Activated T-cell treated with anti-CD3 and anti-CD28 coated beads for 1 hour (primary cell): Measurements from ENCODE around the gene PYDC1.
"Not testable (repeated sequence)": the region's sequence is repeated elsewhere in the genome, so short reads cannot be mapped to it uniquely, and the experiment has no call there.

Experiments used
- DNase-seq: peaks from one replicate; pipeline ENCODE4 v3.0.0-alpha.2; 2020; ENCODE audit warnings: low read depth

PYDC1 gene

GRCh38 chr16:31216422-31217135, at the start of gene PYDC1:
PYDC1 (minus strand) TSS chr16:31217135; CDS start chr16:31217028, 107 bp downstream.
- no peak for DNase-seq

GRCh38 chr16:31265329-31266245, 48.7 kb upstream of the PYDC1 start:
- DNase-seq, result peak; percentile 33

DNA sequence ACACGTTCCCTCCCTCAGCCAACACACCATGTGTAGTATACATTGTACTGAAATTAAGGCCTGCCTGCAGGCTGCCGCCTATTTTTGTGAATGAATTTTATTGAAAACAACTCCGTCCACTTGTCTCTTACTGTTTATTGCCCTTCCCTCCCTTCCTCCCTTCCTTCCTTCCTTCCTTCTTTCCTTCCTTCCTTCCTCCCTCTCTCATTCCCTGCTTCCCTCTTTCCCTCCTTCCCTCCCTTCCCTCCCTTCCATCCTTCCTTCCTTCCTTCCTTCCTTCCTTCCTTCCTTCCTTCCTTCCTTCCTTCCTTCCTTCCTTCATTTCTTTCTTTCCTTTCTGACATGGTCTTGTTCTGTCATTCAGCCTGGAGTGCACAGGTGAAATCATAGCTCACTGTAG, 45.1 kb upstream of the PYDC1 start:
- DNase-seq, result no peak

DNA sequence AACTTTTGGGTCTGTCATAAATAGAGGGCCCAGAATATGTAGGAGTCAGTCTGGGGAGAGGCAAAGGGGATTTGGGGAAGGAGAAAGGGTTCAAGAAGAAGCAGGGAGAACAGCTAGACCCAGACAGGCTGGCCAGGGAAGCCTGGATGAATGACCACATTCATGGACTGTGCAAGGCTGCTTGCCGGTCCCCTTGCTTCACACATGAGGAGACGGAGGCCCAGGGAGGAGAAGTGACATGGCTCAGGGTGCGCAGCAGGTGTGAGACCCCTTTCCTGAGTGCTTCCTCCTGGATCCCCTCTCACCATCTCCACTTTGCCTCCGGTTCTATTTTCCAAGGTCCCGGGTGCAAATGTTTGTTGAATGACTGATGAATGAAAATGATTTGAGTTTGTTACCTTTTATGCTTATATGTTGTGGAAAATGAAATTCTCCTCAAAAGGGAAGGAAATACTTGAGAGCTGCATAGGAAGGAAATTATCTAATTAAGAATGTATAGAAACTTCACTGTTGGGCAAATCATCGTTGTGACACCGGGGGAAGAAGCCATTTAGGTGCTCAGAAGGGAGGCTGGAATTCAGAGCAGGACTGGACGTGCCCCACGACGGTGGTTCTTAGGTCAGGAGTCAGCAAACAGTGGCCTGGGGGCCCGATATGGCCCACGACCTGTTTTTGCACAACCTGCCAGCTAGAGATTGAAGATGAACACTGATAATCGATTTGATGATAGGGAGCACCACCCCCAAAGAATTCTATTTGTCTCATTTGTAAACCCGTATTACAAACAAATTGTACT, 43.4 kb upstream of the PYDC1 start:
- DNase-seq, result no peak

DNA sequence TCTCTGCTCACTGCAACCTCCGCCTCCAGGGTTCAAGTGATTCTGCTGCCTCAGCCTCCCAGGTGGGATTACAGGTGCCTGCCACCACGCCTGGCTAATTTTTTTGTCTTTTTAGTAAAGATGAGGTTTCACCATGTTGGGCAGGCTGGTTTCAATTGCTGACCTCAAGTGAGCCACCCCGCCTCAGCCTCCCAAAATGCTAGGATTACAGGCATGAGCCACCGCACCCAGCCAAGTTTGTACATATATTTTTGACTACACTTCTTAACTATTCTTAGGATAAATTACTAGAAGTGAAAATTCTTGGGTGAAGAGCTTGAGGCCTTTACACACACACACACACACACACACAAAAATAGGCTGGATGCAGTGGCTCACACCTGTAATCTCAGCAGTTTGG, 41.4 kb upstream of the PYDC1 start:
- DNase-seq, result no peak

DNA sequence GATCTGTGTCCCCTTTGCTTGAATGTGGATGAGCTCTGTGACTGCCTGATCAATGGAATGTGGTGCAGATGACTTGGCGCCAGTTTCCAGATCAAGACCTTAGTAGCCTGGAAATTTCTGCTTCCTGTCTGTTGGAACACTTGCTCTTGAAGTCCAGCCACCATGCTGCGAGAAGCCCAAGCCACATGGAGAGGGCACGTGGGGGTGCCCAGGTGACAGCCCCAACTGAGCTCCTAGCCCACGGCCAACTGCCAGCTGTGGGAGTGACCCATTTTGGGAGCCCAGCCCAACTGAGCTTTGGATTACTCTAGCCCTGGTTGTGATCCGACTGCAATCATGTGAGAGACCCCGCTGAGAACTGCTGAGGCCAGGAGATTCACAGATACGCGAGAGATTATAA, 39.5 kb upstream of the PYDC1 start:
- DNase-seq, result no peak

GRCh38 chr16:31253642-31254045, 36.7 kb upstream of the PYDC1 start:
- DNase-seq, result no peak

DNA sequence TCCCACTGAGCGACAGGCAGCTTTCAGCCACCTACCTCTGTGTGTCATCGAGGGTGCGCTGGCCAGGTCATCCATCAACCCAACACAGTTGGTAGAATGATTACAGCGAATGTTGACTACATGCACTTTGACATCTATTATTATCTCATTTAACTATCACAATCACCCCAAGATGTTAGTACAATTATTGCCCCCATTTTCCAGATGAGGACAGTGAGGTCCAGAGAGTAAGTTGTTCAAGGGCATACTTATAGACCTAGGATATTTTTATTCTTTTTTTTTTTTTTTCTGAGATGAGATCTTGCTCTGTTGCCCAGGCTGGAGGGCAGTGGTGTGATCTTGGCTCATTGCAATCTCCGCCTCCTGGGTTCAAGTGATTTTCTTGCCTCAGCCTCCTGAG, 34.5 kb upstream of the PYDC1 start:
- DNase-seq, result no peak

DNA sequence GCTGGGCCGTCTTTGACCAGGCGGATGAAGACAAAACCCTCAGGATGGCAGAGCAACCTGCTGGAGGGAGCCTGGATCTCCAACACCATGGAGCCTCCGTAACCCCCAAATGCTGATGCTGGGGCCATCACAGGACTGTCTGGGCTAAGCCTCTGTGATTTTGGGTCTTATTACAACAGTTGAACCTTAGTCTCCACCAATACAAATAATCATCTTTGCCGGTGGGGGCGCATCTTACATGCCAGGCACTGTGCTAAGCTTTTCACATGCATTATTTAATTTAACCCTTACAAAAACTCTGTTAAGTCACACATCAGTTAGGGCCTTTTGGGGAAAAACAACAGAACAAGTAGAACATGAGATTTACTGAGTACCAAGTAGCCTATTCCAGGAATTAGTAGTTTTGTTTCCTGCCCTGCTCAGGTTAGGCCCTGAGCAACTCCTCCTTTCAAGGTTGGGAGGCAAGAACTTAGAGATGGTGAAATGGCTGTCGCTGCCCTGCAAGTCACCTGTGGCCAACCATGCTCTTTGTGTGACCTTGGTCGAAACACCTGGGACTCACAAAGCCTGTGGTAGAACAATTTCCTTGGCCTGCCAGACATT, 33.9 kb upstream of the PYDC1 start:
- DNase-seq, result no peak

DNA sequence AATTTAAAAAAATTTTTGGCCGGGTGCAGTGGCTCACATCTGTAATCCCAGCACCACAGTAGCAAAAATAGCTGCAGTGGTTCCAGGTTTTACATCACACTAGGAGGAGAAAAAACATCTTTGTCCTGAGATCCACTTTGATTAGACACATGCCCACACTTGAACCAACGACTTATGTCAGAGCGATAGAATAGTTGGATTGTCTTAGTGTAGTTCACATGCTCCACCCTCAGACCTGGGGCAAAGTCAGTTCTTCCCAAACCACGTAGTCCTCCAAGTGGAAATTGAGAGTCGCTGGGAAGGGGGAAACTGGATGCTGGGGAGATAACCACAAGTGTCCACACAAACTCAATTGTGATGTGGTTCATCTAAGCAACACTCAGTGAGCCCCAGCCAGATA, 31.4 kb upstream of the PYDC1 start:
- DNase-seq, result no peak

DNA sequence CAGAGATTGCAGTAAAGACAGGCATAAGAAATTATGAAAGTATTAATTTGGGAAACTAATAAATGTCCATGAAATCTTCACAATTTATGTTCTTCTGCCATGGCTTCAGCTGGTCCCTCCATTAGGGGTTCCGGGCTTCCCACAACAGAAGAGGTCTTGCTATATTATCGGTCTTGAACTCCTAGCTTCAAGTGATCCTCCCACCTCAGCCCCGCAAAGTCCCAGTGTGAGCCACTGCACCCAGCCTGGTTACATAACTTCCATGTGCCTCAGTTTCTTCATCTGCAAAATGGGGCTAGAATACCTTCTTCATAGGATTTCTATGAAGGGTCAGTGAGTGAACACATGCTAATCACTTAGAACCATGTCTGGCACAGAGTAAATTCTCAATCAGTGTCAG, 29.4 kb upstream of the PYDC1 start:
- no peak for DNase-seq

GRCh38 chr16:31245598-31245997, 28.7 kb upstream of the PYDC1 start:
- not testable (repeated sequence) for DNase-seq

DNA sequence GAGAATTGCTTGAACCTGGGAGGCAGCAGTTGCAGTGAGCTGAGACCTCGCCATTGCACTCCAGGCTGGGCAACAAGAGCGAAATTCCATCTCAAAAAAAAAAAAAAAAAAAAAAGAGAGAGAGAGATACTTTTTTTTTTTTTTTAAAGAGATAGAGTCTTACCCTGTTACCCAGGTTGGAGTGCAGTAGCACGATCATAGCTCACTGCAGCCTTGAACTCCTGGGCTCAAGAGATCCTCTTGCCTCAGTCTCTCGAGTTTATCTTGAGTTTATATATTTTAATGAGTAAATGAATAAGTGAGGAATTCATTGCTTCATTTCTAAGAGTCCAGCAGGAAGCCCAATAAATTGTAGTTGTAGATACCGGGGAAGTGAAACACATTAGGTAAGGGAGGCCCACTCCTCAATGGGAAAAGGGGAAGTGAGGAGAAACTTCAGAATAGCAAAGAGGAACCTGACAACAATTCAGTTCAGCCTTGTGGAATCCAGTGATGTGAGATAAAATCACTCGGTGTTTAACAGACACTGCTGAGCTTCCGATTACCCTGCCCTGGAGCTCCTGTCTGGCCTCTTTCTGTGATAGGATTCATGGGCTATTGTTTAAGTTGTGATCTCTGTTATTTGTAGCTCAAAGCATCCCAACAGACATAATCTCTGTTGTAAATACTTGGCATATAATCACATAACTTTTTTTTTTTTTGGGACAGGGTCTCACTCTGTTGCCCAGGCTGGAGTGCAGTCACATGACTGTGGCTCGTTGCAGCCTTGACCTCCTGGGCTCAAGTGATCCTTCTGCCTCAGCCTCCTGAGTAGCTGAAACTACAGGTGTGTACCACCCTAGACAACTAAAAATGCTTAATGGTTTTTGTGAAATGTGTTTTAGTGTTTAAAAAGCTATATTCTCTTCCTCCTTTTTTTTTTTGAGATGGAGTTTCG, 27.1 kb upstream of the PYDC1 start:
- DNase-seq, result no peak

- no peak for DNase-seq
These were observed 25.3 kb upstream of the PYDC1 start for GRCh38 chr16:31242206-31242605.

DNA sequence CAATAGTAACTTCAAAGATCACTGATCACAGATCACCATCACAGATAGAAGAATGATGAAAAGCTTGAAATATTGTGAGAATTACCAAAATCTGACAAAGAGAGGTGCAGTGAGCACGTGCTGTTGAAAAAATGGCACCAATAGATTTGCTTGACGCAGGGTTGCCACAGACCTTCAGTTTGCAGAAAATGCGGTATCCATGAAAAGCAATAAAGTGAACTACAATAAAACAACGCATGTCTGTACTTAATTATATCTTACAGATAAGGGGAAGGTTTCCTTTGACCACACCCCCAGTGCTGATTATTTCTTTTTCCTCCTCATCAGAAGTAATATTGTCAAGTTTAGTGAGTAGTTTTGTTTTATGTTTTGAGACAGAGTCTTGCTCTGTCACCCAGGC, 21.1 kb upstream of the PYDC1 start:
- no peak for DNase-seq

DNA sequence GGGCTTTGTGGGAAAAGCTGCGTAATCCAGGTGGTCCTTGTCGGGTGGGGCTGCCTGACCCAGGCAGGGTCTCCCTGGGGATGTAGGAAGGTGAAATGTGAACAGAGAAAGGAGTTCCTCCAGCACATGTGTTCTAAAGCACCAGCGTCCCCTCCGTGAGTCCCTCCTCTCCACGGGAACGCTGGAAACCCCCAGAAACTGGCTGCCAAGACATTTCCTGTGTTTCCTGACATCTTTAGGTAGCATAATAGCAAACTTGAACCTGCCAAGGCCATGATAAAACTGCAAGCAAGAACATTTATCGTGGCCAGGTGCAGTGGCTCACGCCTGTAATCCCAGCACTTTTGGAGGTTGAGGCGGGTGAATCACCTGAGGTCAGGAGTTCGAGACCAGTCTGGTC, 12.6 kb upstream of the PYDC1 start:
- no peak for DNase-seq

DNA sequence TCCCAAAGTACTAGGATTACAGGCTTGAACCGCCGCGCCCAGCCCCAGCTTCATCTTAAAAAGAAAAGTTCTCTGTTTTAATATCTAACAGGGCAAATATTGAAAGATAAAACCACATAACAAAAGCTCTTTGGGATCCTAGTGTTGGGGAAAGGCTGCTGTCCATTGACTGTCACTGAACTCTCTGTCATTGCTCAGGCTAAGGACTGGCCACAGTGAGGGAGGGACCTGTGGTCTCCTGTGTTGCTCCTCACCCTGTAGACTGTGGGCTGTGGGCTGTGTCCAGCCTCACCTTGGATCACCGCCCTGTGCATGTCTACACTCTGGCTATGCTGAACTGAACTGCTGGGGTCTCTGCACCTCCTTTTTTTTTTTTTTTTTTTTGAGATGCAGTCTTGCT, 11.3 kb upstream of the PYDC1 start:
- no peak for DNase-seq

DNA sequence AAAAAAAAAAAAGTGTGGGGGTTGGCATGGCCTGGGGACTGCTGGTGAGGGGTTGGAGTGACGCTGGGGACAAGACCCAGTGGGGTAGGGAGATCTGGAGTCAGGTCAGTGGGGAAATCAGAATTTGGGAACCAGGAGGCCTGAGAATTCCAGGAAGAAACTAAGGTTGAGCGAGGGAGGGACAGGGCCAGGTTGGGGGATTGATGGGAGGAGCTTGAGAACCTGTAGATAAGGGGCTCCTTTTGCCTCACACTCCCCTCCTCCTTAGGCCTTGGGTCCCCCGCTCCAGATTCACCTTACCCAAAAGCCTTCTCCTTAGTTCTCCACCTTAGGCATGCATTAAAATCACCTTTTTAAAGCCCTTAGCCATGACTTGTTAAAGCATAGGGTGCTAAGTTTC, 8.3 kb upstream of the PYDC1 start:
- DNase-seq, result no peak

GRCh38 chr16:31224092-31224955, 7.4 kb upstream of the PYDC1 start:
- no peak for DNase-seq

GRCh38 chr16:31223044-31223443, 6.1 kb upstream of the PYDC1 start:
- no peak for DNase-seq
